ENCODE results near the gene ARHGAP31.

Gene ARHGAP31

DNA sequence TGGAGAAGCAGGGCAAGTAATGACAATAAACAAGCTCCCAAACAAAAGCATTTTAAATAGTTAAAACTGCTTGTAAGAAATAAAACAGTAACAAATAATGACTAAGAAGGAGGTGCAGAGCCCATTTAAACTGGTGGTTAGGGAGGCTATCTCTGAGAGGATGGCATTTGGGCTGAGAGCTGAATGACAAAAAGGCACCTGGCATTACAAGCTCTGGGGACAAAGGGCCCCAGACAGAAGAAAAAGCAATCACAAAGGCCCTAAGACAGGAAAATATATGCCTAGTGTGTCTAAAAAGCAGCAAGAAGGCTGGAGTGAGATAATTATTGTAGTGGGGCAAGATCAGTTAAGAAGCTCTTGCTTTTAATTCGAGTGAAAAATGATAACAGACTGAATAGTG is 159.6 kb downstream of the ARHGAP31 start:
- no peak for DNase-seq

DNA sequence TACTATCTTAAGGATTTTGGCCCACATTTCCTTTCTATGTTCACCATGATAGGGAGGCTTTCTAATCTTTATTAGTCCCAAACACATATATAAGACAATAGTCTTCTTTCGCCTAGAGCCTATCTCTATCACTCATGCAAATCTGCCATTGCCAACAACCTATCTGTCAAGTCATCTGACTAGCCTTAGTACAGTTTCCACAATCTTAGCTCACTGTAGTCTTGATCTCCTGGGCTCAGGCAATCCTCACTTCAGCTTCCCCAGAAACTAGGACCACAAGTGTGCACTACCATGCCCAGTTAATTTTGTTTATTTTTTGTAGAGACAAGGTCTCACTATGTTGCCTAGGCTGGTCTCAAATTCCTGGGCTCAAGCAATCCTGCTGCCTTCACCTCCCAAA is 162.3 kb downstream of the ARHGAP31 start:
- DNase-seq = no peak

DNA sequence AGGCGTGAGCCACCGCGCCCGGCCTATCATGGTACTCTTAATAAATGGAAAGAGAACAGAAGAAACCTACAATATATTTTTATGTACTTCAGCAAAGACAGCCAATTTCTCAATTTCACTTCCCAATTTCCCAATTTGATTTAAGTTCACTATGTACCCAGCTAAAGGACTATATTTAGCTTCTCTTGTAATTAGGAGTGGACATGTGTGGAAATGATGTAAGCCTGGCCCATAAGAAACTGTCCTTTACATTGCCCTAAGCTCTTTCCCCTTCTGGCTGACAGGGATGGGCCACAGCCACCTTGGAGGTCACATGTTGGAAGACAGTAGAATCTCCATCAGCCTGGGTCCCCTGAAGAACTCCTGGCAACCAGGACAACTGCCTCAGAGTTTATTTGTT is 163.1 kb downstream of the ARHGAP31 start:
- no peak for DNase-seq

DNA sequence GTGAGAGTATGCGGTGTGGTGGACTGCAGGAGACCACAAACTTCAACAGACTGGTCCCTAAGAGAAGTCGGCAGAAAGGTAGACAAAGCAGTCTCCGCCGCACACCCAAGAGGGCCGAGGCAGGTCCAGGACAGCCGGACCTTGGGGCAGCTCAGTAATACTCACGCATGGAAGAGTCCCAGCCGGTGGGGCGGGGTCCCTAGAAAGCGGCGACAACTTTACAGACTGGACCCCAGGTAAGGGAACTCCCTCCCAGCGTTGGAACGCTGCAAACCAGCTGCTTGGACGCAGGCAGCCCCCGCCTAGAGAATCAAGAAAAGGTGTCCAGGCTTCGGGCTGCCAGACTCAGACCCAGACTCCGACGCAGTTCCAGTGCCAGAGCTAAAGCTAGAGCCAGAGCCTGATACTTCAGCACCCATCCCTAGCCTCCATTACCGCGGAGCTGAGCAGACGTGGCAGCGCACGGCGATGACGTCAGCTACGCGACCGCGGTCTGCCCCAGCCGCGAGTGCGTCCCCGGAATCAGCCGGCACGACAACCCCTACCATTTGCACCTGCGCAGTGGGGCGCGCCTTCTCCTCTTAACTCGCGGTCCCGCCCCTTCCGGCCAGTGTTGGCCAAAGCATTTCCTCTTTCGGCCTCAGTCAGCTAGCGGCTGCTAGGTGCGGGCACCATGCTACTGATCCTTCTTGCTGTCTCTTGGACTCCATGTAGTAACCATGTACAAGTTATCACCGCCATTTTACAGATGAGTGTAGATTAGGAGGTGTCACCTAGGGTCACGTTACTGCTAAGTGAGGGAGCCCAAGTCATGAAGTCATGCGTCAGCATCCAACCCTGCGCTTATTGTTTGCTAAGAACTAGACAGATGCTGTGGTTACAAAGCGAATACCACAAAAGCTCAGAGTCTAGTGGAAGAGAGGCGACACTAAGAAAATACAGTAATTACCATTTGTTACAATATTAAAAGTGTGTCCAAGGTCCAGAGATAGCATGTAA is 169.3 kb downstream of the ARHGAP31 start, which contains the start of gene TMEM39A:
TSS of gene TMEM39A (minus strand) at position 445 of the 999 bp plus-strand sequence. CDS start 1,541 bp downstream, outside the sequence.
- peak; percentile 97 for DNase-seq

DNA sequence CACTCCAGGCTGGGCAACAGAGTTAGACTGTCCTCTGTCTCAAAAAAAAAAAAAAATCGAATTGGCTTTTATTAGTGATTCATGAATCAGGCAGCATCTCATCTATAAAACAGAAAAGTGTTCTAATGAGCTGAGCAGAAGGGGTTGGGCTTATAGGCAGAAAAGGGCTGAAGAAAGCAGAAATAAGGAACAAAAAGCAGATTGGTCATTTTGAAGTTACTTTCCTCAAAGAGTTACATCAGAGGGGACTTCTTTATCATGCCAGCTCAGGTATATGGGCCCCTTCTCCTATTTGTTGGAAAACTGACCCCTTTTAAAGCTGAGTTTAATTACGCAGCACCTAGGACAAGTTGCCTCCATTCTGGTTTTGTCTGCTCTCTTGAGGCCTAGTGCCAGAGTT is 173.9 kb downstream of the ARHGAP31 start:
- no peak for DNase-seq

DNA sequence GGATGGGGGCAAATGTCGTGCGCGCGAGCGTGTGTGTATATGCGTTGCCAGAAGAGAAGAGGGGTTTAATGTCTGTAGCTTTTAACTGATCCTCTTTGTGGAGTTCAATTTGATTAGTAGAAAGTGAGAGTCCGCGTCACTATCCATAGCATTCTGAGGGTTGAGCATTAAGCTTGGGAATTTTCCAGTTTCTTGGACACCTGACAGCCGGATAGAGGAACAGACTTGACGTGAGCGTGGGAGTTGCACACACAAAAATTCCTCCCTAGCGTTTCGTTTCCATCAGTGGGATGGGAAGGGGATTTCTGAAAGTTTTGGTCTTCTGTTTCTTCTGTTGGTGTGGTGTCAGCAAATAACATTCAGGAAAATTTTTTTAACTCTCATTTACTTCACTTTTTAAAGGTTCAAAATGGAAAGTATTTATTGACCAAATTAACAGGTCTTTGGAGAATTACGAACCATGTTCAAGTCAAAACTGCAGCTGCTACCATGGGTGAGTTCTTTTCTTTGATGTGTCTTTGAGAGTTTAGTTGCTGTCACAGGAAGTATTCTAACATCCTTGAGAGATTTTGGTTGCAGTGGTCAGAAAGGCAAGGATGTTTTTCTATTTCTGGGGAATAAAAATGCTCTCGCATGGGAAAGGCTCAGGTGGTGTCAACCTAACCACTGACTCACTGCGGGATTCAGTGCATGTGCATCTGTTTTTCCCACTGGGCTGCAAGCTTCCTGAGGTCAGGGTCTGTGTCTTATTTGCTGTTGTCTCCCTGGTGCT is 175.4 kb downstream of the ARHGAP31 start:
- no peak for DNase-seq

All from DMS79 (cell line).